Peyer's patch (tissue), 4 donors: Measurements from ENCODE around the gene SLC6A15.

Experiments used
- POLR2A ChIP-seq, 2 donors: fragments of 450-650 bp; IDR thresholded peaks; one replicate each; pipeline ENCODE4 v1.5.1; 2017; ENCODE audit warnings: antibody characterized with exemption in 2 of 2, mild to moderate bottlenecking in 2 of 2, moderate library complexity in 2 of 2
- TF ChIP-seq, protein P1 (sequence below), 6 experiments: fragments of 450-650 bp in 4 of 6; fragments of 200-600 bp in 2 of 6; sonication (generic) in 1 of 6; IDR thresholded peaks; one replicate each; pipeline ENCODE4 v1.5.1; 2017 to 2019; ENCODE audit warnings: antibody characterized with exemption in 6 of 6, mild to moderate bottlenecking in 3 of 6, moderate library complexity in 1 of 6

DNA sequence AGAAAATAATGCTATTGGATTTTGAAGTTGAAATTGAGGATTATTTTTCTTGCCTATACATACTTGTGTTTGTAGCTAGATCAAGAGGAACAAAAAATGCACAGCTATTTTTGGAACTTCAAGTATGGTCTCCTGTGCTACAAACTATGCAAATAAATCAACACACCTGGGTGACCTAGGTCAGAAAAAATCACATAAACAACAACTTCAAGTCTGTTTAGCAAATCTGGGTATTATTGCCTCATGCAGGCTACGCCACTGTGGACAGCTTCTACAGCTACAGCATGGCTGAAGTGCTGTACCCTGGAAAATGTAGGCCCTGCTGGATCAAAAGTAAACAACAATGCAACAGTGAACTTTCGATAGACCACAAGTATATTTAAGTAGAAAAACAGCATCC lies 87.5 kb downstream of the SLC6A15 start:
- TF ChIP-seq, protein P1, sequence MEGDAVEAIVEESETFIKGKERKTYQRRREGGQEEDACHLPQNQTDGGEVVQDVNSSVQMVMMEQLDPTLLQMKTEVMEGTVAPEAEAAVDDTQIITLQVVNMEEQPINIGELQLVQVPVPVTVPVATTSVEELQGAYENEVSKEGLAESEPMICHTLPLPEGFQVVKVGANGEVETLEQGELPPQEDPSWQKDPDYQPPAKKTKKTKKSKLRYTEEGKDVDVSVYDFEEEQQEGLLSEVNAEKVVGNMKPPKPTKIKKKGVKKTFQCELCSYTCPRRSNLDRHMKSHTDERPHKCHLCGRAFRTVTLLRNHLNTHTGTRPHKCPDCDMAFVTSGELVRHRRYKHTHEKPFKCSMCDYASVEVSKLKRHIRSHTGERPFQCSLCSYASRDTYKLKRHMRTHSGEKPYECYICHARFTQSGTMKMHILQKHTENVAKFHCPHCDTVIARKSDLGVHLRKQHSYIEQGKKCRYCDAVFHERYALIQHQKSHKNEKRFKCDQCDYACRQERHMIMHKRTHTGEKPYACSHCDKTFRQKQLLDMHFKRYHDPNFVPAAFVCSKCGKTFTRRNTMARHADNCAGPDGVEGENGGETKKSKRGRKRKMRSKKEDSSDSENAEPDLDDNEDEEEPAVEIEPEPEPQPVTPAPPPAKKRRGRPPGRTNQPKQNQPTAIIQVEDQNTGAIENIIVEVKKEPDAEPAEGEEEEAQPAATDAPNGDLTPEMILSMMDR (IDR thresholded peaks at IDR 0.05): no peak
- TF ChIP-seq POLR2A (IDR thresholded peaks at IDR 0.05): no peak
